ENCODE data around the gene NRXN3. TPM values are rescaled to one million over a fixed set of nuclear protein-coding genes. Genes with fewer than 3 reads are reported as not detected.

NRXN3 gene
- total and polyA plus RNA-seq, 2 experiments from 2014 or later, result 5.7 to 7.1 TPM

DNA sequence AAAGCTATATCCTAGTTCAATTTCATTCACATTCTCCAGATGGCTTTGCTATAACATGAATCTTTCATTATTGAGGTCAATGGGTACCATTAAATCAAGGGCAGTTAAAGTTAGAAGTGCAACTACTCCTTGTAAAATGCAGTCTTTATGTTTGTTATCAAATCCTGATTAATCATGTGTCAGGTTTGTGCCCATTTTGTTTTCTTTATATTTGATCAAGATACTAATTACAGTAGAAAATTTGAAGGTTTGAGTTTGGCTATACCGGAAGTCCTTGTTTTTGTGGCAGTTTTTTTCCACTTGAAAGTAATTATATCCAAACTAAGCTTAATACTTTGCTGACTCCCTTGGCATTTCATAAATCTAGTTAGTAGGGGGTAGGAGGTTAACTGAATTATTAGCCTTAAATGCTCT lies 1528.1 kb downstream of the NRXN3 start:
- Histone ChIP-seq H3K9me2 (replicated peaks; ENCODE audit: insufficient read depth) (no peaks in the 10 kb centered on the region), H3K4me2 (no peak overlapping the region), H3K9me3 (ENCODE audit: low read depth) (no peaks in the 10 kb centered on the region)

DNA sequence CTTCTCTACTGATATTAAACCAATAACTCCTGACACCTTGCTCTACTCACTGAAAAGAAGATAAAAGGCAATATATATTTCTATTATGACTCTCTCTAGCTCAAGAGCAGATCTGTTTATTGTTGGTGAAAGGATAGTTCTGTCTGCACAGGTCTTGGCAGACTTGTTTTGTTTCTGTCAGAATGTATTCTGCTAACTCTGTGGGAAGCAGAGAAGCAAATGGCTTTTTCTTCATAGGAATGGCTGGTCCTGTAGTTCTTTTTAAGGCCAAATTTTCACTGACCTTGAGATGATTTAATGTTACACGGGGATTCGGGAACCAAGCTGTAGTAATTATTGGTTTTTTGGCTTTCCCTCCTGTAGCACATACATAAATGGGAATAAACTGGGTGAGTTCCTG lies 1529.0 kb downstream of the NRXN3 start:
- H3K4me2 ChIP-seq, result no peak overlapping the region
- H3K9me2 ChIP-seq (replicated peaks; ENCODE audit: insufficient read depth), result no peaks in the 10 kb centered on the region
- H4K20me1 ChIP-seq (ENCODE audit: insufficient read depth, poor library complexity, severe bottlenecking), result no peaks in the 10 kb centered on the region
- DNase-seq (ENCODE audit: low spot score), result no peak
- no peaks in the 10 kb centered on the region for H3K27me3 ChIP-seq
- no peaks in the 10 kb centered on the region for H3K36me3 ChIP-seq (replicated peaks; ENCODE audit: insufficient read depth, low read depth)
- no peaks in the 10 kb centered on the region for H3K79me2 ChIP-seq
- H3K27ac ChIP-seq, result no peak overlapping the region
- WGBS (ENCODE audit: low lambda C conversion rate, missing lambda C conversion rate), result 76% methylated on average over 2 of the region's 2 CpGs
- TF ChIP-seq, protein P1, sequence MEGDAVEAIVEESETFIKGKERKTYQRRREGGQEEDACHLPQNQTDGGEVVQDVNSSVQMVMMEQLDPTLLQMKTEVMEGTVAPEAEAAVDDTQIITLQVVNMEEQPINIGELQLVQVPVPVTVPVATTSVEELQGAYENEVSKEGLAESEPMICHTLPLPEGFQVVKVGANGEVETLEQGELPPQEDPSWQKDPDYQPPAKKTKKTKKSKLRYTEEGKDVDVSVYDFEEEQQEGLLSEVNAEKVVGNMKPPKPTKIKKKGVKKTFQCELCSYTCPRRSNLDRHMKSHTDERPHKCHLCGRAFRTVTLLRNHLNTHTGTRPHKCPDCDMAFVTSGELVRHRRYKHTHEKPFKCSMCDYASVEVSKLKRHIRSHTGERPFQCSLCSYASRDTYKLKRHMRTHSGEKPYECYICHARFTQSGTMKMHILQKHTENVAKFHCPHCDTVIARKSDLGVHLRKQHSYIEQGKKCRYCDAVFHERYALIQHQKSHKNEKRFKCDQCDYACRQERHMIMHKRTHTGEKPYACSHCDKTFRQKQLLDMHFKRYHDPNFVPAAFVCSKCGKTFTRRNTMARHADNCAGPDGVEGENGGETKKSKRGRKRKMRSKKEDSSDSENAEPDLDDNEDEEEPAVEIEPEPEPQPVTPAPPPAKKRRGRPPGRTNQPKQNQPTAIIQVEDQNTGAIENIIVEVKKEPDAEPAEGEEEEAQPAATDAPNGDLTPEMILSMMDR (IDR thresholded peaks at IDR 0.05; ENCODE audit: poor library complexity), result no peak
- TF ChIP-seq EZH2 (IDR thresholded peaks at IDR 0.05; ENCODE audit: borderline replicate concordance), result no peak
- TF ChIP-seq EZH2phosphoT487 (IDR thresholded peaks at IDR 0.05; ENCODE audit: low read depth, severe bottlenecking, unreplicated experiment), result no peak
- H3K4me1 ChIP-seq (ENCODE audit: insufficient read depth), result peaks cover 4% of the 10 kb centered on the region
- H2AFZ ChIP-seq, result no peak overlapping the region
- H3K9me3 ChIP-seq (ENCODE audit: low read depth), result no peaks in the 10 kb centered on the region
- no peak overlapping the region for H3K4me3 ChIP-seq

More for the DNA sequence above, 1528.1 kb downstream of the NRXN3 start:
- Histone ChIP-seq H3K4me1 (ENCODE audit: insufficient read depth) (no peaks in the 10 kb centered on the region), H3K27ac (no peak overlapping the region), H3K36me3 (replicated peaks; ENCODE audit: insufficient read depth, low read depth) (no peaks in the 10 kb centered on the region), H3K79me2 (no peaks in the 10 kb centered on the region), H3K4me3 (no peak overlapping the region), H2AFZ (no peak overlapping the region), H3K27me3 (no peaks in the 10 kb centered on the region), H4K20me1 (ENCODE audit: insufficient read depth, poor library complexity, severe bottlenecking) (no peaks in the 10 kb centered on the region)
- 84% methylated on average over 1 of the region's 1 CpG for WGBS (ENCODE audit: low lambda C conversion rate, missing lambda C conversion rate)
- DNase-seq (ENCODE audit: low spot score), result no peak
- TF ChIP-seq, protein P1 (IDR thresholded peaks at IDR 0.05; ENCODE audit: poor library complexity), result no peak
- TF ChIP-seq EZH2phosphoT487 (IDR thresholded peaks at IDR 0.05; ENCODE audit: low read depth, severe bottlenecking, unreplicated experiment) (no peak), EZH2 (IDR thresholded peaks at IDR 0.05; ENCODE audit: borderline replicate concordance) (no peak)

DNA sequence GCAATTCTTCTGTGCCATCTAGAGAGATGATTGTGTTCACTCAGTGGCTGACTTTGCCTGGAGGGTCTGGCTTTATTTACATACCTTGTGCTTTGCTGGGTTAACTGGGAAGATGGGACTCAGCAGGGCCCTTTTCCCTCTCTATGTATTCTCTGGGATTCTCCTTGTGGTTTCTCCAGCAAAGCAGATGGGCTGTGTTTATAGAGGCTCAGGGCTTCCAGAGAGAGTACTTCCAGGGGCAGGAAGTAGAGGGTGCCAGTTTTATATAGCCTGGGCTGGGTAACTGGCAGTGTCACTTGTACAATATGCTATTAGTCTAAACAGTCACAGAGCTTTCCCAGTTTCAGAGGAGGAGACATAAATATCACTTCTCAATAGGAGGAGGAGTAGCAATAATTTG lies 1531.2 kb downstream of the NRXN3 start:
- Histone ChIP-seq H3K27me3 (no peaks in the 10 kb centered on the region), H3K9me3 (ENCODE audit: low read depth) (no peaks in the 10 kb centered on the region), H3K79me2 (no peaks in the 10 kb centered on the region), H3K4me1 (ENCODE audit: insufficient read depth) (peaks cover 17% of the 10 kb centered on the region), H3K27ac (no peak overlapping the region), H3K4me2 (no peak overlapping the region), H3K36me3 (replicated peaks; ENCODE audit: insufficient read depth, low read depth) (no peaks in the 10 kb centered on the region), H3K9me2 (replicated peaks; ENCODE audit: insufficient read depth) (no peaks in the 10 kb centered on the region), H4K20me1 (ENCODE audit: insufficient read depth, poor library complexity, severe bottlenecking) (no peaks in the 10 kb centered on the region), H3K4me3 (no peak overlapping the region), H2AFZ (no peak overlapping the region)
- DNase-seq (ENCODE audit: low spot score), result no peak
- TF ChIP-seq, protein P1 (IDR thresholded peaks at IDR 0.05; ENCODE audit: poor library complexity), result no peak
- TF ChIP-seq EZH2 (IDR thresholded peaks at IDR 0.05; ENCODE audit: borderline replicate concordance) (no peak), EZH2phosphoT487 (IDR thresholded peaks at IDR 0.05; ENCODE audit: low read depth, severe bottlenecking, unreplicated experiment) (no peak)

DNA sequence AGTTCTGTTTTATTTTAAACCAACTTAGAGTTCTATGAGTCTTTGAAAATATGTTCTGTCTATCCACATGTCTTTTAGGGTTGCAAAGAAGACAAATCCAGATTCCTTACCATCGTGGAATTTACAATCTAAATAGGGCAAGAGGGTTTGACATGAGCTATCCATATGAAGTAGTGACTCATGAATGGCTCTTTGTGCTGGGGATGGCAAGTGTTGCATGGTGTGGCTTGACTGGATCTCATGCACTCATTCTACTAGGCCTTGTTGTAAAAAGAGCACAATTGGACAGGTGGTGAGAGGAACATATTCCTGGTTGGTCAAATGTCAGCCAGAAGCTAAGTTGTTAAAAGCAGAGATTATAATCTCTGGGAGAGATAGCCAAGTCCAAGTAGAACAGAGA lies 1532.0 kb downstream of the NRXN3 start:
- DNase-seq (ENCODE audit: low spot score), result no peak
- H3K4me2 ChIP-seq, result no peak overlapping the region
- no peak overlapping the region for H3K27ac ChIP-seq
- peaks cover 21% of the 10 kb centered on the region for H3K4me1 ChIP-seq (ENCODE audit: insufficient read depth)
- no peaks in the 10 kb centered on the region for H3K36me3 ChIP-seq (replicated peaks; ENCODE audit: insufficient read depth, low read depth)
- no peaks in the 10 kb centered on the region for H3K79me2 ChIP-seq
- H3K9me3 ChIP-seq (ENCODE audit: low read depth), result no peaks in the 10 kb centered on the region
- H3K27me3 ChIP-seq, result no peaks in the 10 kb centered on the region
- no peak overlapping the region for H2AFZ ChIP-seq
- no peaks in the 10 kb centered on the region for H4K20me1 ChIP-seq (ENCODE audit: insufficient read depth, poor library complexity, severe bottlenecking)
- 93% methylated on average over 1 of the region's 1 CpG for WGBS (ENCODE audit: low lambda C conversion rate, missing lambda C conversion rate)
- no peaks in the 10 kb centered on the region for H3K9me2 ChIP-seq (replicated peaks; ENCODE audit: insufficient read depth)
- no peak overlapping the region for H3K4me3 ChIP-seq
- TF ChIP-seq EZH2phosphoT487 (IDR thresholded peaks at IDR 0.05; ENCODE audit: low read depth, severe bottlenecking, unreplicated experiment), result no peak
- TF ChIP-seq EZH2 (IDR thresholded peaks at IDR 0.05; ENCODE audit: borderline replicate concordance), result no peak
- TF ChIP-seq, protein P1 (IDR thresholded peaks at IDR 0.05; ENCODE audit: poor library complexity), result no peak
